HepG2 (cell line): ENCODE results near the gene ARHGAP4. TPM values are rescaled to one million over a fixed set of nuclear protein-coding genes. Genes with fewer than 3 reads are reported as not detected.

Experiments
- AGO2 ChIP-seq: fragments of 200-400 bp; formaldehyde crosslinking; optimal IDR thresholded peaks from 2 replicates; pipeline ENCODE3; 2017; ENCODE audit warnings: mild to moderate bottlenecking, low read depth, low read length, moderate library complexity
- CHCHD3 ChIP-seq: sonication (generic); formaldehyde crosslinking; IDR thresholded peaks from 2 replicates; pipeline ENCODE4 v1.8.0; 2022; ENCODE audit warnings: mild to moderate bottlenecking, missing genetic modification reagents, moderate library complexity
- DR1 ChIP-seq: sonication (generic); formaldehyde crosslinking; IDR thresholded peaks from 2 replicates; pipeline ENCODE4 v1.8.0; 2021; ENCODE audit warnings: mild to moderate bottlenecking, missing genetic modification reagents, inconsistent platforms
- ELF1 ChIP-seq: sonication (generic); formaldehyde crosslinking; IDR thresholded peaks from 2 replicates; pipeline ENCODE4 v1.4.0; 2020; ENCODE audit warnings: missing genetic modification reagents
- ETV5 ChIP-seq: IDR thresholded peaks from 2 replicates; pipeline ENCODE4 v1.6.1; 2018; ENCODE audit warnings: missing biosample characterization, missing genetic modification reagents, inconsistent platforms, borderline replicate concordance
- KDM2A ChIP-seq: sonication (generic); formaldehyde crosslinking; IDR thresholded peaks from 2 replicates; pipeline ENCODE4 v1.4.0; 2020; ENCODE audit warnings: low read depth, missing genetic modification reagents, borderline replicate concordance
- MEF2D ChIP-seq: sonication (generic); formaldehyde crosslinking; IDR thresholded peaks from 2 replicates; pipeline ENCODE4 v1.5.1; 2020; ENCODE audit warnings: mild to moderate bottlenecking, missing genetic modification reagents
- NKX3-1 ChIP-seq: sonication (generic); formaldehyde crosslinking; IDR thresholded peaks from 2 replicates; pipeline ENCODE4 v1.5.0; 2020; ENCODE audit warnings: missing genetic modification reagents
- NR3C1 ChIP-seq: sonication (generic); formaldehyde crosslinking; IDR thresholded peaks from 2 replicates; pipeline ENCODE4 v1.4.0; 2020; ENCODE audit warnings: missing genetic modification reagents
- REPIN1 ChIP-seq: sonication (generic); formaldehyde crosslinking; IDR thresholded peaks from 2 replicates; pipeline ENCODE4 v1.8.0; 2022; ENCODE audit warnings: missing genetic modification reagents, low read depth, mild to moderate bottlenecking, borderline replicate concordance
- SAFB2 ChIP-seq: sonication (generic); formaldehyde crosslinking; IDR thresholded peaks from 2 replicates; pipeline ENCODE4 v1.5.1; 2020; ENCODE audit warnings: missing genetic modification reagents, low read depth, mild to moderate bottlenecking, borderline replicate concordance
- ZNF136 ChIP-seq: sonication (generic); formaldehyde crosslinking; IDR thresholded peaks from 2 replicates; pipeline ENCODE4 v1.8.1; 2022; ENCODE audit warnings: low read depth, mild to moderate bottlenecking, moderate library complexity, missing genetic modification reagents
- ZNF224 ChIP-seq: sonication (generic); formaldehyde crosslinking; IDR thresholded peaks from 2 replicates; pipeline ENCODE4 v1.5.0; 2020; ENCODE audit warnings: mild to moderate bottlenecking, missing genetic modification reagents
- ZNF562 ChIP-seq: sonication (generic); formaldehyde crosslinking; IDR thresholded peaks from 2 replicates; pipeline ENCODE4 v1.8.0; 2022; ENCODE audit warnings: missing genetic modification reagents, borderline replicate concordance
- ZNF709 ChIP-seq: sonication (generic); formaldehyde crosslinking; IDR thresholded peaks from 2 replicates; pipeline ENCODE4 v1.5.0; 2020; ENCODE audit warnings: mild to moderate bottlenecking, missing genetic modification reagents
- ZNF761 ChIP-seq: sonication (generic); formaldehyde crosslinking; conservative IDR thresholded peaks from 2 replicates; pipeline ENCODE4 v1.4.0; 2020; ENCODE audit warnings: mild to moderate bottlenecking, missing genetic modification reagents
- polyA plus RNA-seq, 8 experiments: library from polyadenylated mRNA; depleted of rRNA in 3 of 8; stranded (reverse) in 7 of 8; unstranded in 1 of 8; fragments of >200 nt; fragmentation: Illumina TruSeq in 4 of 8; extraction: Trizol in 4 of 8; gene quantifications; 2 replicates each; pipeline versions ENCODE4 v1.2.1 to v1.2.3, GENCODE V29; 2011 to 2016; ENCODE audit warnings: low read depth in 4 of 8, missing spikeins in 1 of 8, mixed read lengths in 1 of 8; ENCODE audit not compliant: insufficient read depth in 1 of 8
- total RNA-seq, 5 experiments: library from RNA; depleted of rRNA; stranded (reverse); fragments of >200 nt; fragmentation: Illumina TruSeq; extraction: Trizol; gene quantifications; 2 replicates each; pipeline ENCODE4 v1.2.3, GENCODE V29; 2016; ENCODE audit warnings: low read depth in 1 of 5
- TF ChIP-seq, protein P1 (sequence below): sonication (generic); formaldehyde crosslinking; IDR thresholded peaks from 2 replicates; pipeline ENCODE4 v1.8.0; 2022; ENCODE audit warnings: mild to moderate bottlenecking, missing genetic modification reagents, borderline replicate concordance
- TF ChIP-seq, protein P2 (sequence below): sonication (generic); formaldehyde crosslinking; IDR thresholded peaks from 2 replicates; pipeline ENCODE4 v1.5.1; 2020; ENCODE audit warnings: mild to moderate bottlenecking, missing genetic modification reagents
- TF ChIP-seq, protein P3 (sequence below): sonication (generic); formaldehyde crosslinking; IDR thresholded peaks from 2 replicates; pipeline ENCODE4 v1.9.0; 2022; ENCODE audit warnings: low read depth, missing genetic modification reagents
- TF ChIP-seq, protein P4 (sequence below): sonication (generic); formaldehyde crosslinking; IDR thresholded peaks from 2 replicates; pipeline ENCODE4 v1.8.1; 2023; ENCODE audit warnings: mild to moderate bottlenecking, moderate library complexity, missing genetic modification reagents

ARHGAP4 gene
- total and polyA plus RNA-seq, 2 of the 13 experiments (the other 11 are each of a cell fraction or from before 2014, with no cell fraction given) = 0.57 to 0.64 TPM

DNA sequence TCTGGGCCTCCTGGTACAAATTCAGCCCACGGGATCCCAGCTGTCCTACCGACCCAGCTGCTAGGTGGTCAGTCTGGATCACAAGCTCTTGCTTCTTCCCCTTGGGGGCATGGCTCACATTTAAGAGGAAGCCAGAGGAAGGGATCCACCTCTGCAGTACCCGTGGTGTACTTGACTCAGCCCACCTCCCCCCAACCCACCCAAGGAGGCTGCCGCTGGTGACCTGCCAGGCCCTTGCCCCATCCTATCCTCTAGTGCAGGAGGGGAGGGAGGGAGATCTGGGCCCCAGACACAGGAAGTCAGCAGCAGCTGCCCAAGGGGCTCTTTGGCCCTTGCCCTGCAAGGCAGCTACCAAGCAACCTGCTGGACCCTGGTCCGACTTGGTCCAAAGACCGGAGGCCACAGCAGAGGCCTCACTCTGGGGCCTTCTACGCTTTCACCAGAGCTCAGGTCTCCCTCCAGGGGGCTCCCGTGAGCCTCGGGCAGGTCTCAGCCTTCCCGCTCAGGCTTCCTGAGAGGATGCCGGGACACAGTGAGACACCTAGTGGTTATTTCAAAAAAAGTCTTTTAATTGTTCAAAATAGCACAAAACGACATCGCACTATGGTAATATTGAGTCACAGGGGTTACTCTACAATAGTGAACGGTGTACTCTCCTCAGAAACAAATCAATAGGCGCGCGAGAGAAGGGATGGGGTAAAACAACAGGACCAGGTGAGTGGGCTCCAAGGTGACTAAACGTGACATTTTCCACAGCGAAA lies 21.1 kb upstream of the ARHGAP4 start (continued):
- TF ChIP-seq ZNF562 (CRISPR knock-in tag) = no peak
- peak; percentile 55 for TF ChIP-seq ELF1
- peak; percentile 81 for TF ChIP-seq KDM2A (CRISPR knock-in tag)
- TF ChIP-seq, protein P1, sequence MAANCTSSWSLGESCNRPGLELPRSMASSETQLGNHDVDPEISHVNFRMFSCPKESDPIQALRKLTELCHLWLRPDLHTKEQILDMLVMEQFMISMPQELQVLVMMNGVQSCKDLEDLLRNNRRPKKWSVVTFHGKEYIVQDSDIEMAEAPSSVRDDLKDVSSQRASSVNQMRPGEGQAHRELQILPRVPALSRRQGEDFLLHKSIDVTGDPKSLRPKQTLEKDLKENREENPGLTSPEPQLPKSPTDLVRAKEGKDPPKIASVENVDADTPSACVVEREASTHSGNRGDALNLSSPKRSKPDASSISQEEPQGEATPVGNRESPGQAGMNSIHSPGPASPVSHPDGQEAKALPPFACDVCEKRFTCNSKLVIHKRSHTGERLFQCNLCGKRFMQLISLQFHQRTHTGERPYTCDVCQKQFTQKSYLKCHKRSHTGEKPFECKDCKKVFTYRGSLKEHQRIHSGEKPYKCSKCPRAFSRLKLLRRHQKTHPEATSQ (CRISPR knock-in tag) = no peak
- TF ChIP-seq ZNF761 (CRISPR knock-in tag) = no peak
- TF ChIP-seq REPIN1 (CRISPR knock-in tag) = peak; percentile 16; the same call in 1 of the 2 replicates
- no peak for TF ChIP-seq ZNF136 (CRISPR knock-in tag)
- TF ChIP-seq MEF2D (CRISPR knock-in tag) = peak; percentile 49; the same call in 1 of the 2 replicates
- no peak for TF ChIP-seq DR1
- TF ChIP-seq ETV5 (CRISPR knock-in tag) = peak; percentile 67
- TF ChIP-seq, protein P2, sequence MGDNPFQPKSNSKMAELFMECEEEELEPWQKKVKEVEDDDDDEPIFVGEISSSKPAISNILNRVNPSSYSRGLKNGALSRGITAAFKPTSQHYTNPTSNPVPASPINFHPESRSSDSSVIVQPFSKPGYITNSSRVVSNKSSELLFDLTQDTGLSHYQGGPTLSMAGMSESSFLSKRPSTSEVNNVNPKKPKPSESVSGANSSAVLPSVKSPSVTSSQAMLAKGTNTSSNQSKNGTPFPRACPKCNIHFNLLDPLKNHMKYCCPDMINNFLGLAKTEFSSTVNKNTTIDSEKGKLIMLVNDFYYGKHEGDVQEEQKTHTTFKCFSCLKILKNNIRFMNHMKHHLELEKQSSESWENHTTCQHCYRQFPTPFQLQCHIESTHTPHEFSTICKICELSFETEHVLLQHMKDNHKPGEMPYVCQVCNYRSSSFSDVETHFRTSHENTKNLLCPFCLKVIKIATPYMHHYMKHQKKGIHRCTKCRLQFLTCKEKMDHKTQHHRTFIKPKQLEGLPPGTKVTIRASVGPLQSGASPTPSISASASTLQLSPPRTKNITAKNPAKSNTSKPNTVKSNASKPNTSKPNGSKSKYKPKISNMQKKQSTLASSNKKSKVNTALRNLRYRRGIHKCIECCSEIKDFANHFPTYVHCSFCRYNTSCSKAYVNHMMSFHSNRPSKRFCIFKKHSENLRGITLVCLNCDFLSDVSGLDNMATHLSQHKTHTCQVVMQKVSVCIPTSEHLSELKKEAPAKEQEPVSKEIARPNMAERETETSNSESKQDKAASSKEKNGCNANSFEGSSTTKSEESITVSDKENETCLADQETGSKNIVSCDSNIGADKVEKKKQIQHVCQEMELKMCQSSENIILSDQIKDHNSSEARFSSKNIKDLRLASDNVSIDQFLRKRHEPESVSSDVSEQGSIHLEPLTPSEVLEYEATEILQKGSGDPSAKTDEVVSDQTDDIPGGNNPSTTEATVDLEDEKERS (CRISPR knock-in tag) = 0 out of 2 replicates have a peak, but pooled peaks have one; percentile 71
- no peak for TF ChIP-seq ZNF224 (CRISPR knock-in tag)
- TF ChIP-seq AGO2 = peak; percentile 78
- no peak for TF ChIP-seq NKX3-1 (CRISPR knock-in tag)
- no peak for TF ChIP-seq SAFB2 (CRISPR knock-in tag)
- TF ChIP-seq CHCHD3 (CRISPR knock-in tag) = no peak
- TF ChIP-seq, protein P3, sequence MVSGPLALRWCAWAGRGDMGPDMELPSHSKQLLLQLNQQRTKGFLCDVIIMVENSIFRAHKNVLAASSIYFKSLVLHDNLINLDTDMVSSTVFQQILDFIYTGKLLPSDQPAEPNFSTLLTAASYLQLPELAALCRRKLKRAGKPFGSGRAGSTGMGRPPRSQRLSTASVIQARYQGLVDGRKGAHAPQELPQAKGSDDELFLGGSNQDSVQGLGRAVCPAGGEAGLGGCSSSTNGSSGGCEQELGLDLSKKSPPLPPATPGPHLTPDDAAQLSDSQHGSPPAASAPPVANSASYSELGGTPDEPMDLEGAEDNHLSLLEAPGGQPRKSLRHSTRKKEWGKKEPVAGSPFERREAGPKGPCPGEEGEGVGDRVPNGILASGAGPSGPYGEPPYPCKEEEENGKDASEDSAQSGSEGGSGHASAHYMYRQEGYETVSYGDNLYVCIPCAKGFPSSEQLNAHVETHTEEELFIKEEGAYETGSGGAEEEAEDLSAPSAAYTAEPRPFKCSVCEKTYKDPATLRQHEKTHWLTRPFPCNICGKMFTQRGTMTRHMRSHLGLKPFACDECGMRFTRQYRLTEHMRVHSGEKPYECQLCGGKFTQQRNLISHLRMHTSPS (CRISPR knock-in tag) = peak; percentile 40; the same call in 1 of the 2 replicates
- no peak for TF ChIP-seq NR3C1
- no peak for TF ChIP-seq ZNF709
- TF ChIP-seq, protein P4, sequence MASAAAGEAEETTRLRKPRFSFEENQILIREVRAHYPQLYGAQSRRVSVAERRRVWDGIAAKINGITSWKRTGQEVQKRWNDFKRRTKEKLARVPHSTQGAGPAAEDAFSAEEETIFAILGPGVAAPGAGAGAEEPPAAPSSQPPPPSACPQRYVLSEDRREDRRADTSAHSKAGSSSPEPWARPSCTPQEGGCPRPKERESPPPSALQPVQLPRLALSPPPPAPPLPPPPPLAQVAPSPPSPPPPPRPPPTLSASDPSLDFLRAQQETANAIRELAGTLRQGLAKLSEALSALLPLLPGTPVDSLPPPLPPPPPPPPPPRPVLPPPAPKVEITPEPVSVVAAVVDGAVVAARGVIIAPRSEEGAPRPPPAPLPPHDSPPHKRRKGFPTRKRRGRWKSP (CRISPR knock-in tag) = no peak
